Small intestine (tissue), 7 donors: ENCODE results near the gene LRCOL1. TPM values are rescaled to one million over a fixed set of nuclear protein-coding genes. Genes with fewer than 3 reads are reported as not detected.

Experiments
- DNase-seq, 2 donors: peaks; one replicate each; pipeline versions ENCODE4 v3.0.0 to v3.0.0-alpha.2; 2013
- FAIRE-seq: peaks from 2 replicates; lab custom pipeline; 2012; peaks lifted over from hg19 to GRCh38; lab: Jason Lieb, UNC
- H3K27ac ChIP-seq, 3 donors: one replicate each; pipeline ENCODE4 v1.5.1; 2013; ENCODE audit warnings: low read length in 2 of 3, mild to moderate bottlenecking in 2 of 3, control low read depth in 1 of 3, inconsistent platforms in 1 of 3, low read depth in 1 of 3, moderate library complexity in 1 of 3
- H3K27me3 ChIP-seq, 3 donors: one replicate each; pipeline ENCODE4 v1.6.1; 2013; ENCODE audit warnings: low read length in 3 of 3, inconsistent platforms in 1 of 3; ENCODE audit not compliant: control insufficient read depth in 3 of 3, insufficient read depth in 3 of 3
- H3K36me3 ChIP-seq, 3 donors: one replicate each; pipeline ENCODE4 v1.6.1; 2013; ENCODE audit warnings: low read length in 3 of 3, inconsistent platforms in 1 of 3, low read depth in 1 of 3, mild to moderate bottlenecking in 1 of 3, moderate library complexity in 1 of 3; ENCODE audit not compliant: control insufficient read depth in 3 of 3, insufficient read depth in 2 of 3
- H3K4me1 ChIP-seq, 3 donors: one replicate each; pipeline ENCODE4 v1.6.1; 2013; ENCODE audit warnings: low read length in 2 of 3, inconsistent platforms in 1 of 3, low read depth in 1 of 3, mild to moderate bottlenecking in 1 of 3, moderate library complexity in 1 of 3; ENCODE audit not compliant: control insufficient read depth in 3 of 3, insufficient read depth in 2 of 3
- H3K4me3 ChIP-seq, 3 donors: one replicate each; pipeline ENCODE4 v1.5.1; 2013; ENCODE audit warnings: low read length in 3 of 3, control low read depth in 1 of 3, inconsistent platforms in 1 of 3, low read depth in 1 of 3, mild to moderate bottlenecking in 1 of 3, moderate library complexity in 1 of 3
- H3K9me3 ChIP-seq, 2 donors: one replicate each; pipeline ENCODE4 v1.6.1; 2013; ENCODE audit warnings: low read depth in 1 of 2, low read length in 1 of 2; ENCODE audit not compliant: control insufficient read depth in 2 of 2, insufficient read depth in 1 of 2
- WGBS, 3 donors: extraction: QIAGEN DNeasy Blood & Tissue Kit; methylation state at CpG; one replicate each; pipeline ENCODE4 v1.1.7; 2013; 5-methylcytosine and 5-hydroxymethylcytosine counted together
- polyA plus RNA-seq, 4 donors: library from polyadenylated mRNA; stranded (reverse) in 3 of 4; unstranded in 1 of 4; fragments of 200-250 nt in 3 of 4; fragments of 120-200 nt in 1 of 4; gene quantifications; one replicate each; pipeline versions ENCODE4 v1.2.1 to v1.2.3, GENCODE V29; 2013
- donor health status: healthy with polysubstance abuse.
- donor health status: control.
- donor health status: control.
- donor health status: Bipolar disorder and iron deficiency.
- donor health status: healthy.

The LRCOL1 gene
- polyA plus RNA-seq, 4 donors = 0.21 to 0.85 TPM; not detected in 2

GRCh38 chr12:132623072-132623869 lies 12.9 kb upstream of the LRCOL1 start:
- Histone ChIP-seq H3K27ac (peak overlapping the region in 1 of 3 donors; percentile 42), H3K4me3 (no peak overlapping the region), H3K36me3 (peaks cover 2 to 37% (median 5%) of the 10 kb centered on the region in 3 donors), H3K9me3 (no peaks in the 10 kb centered on the region), H3K4me1 (peaks cover 0 to 11% (median 4%) of the 10 kb centered on the region in 3 donors), H3K27me3 (peaks cover 0 to 20% (median 0%) of the 10 kb centered on the region in 3 donors)
- WGBS, 3 donors = 71 to 79% (median 75%) methylated on average over 25 of the region's 25 CpGs
- FAIRE-seq (no peak), DNase-seq (peak in 1 of 2 donors; percentile 44)

GRCh38 chr12:132622437-132623071 lies 12.2 kb upstream of the LRCOL1 start:
- Histone ChIP-seq H3K4me1 (peaks cover 0 to 11% (median 4%) of the 10 kb centered on the region in 3 donors), H3K27me3 (peaks cover 0 to 27% (median 4%) of the 10 kb centered on the region in 3 donors), H3K27ac (peak overlapping the region in 1 of 3 donors; percentile 42), H3K36me3 (peaks cover 2 to 37% (median 5%) of the 10 kb centered on the region in 3 donors), H3K9me3 (peaks cover 0 to 3% of the 10 kb centered on the region in 2 donors), H3K4me3 (no peak overlapping the region)
- 13 to 34% (median 34%) methylated on average over 11 of the region's 11 CpGs for WGBS, 3 donors
- DNase-seq = peak; percentile 25 to 44
- no peak for FAIRE-seq

- H3K27ac ChIP-seq = no peak overlapping the region
- H3K4me3 ChIP-seq = no peak overlapping the region
- H3K36me3 ChIP-seq = peaks cover 2 to 34% (median 5%) of the 10 kb centered on the region in 3 donors
- DNase-seq = no peak
- WGBS, 3 donors = 45 to 71% (median 56%) methylated on average over 20 to 21 of the region's 21 CpGs
- H3K27me3 ChIP-seq = peaks cover 0 to 35% (median 11%) of the 10 kb centered on the region in 3 donors
- peaks cover 0 to 10% of the 10 kb centered on the region in 2 donors for H3K9me3 ChIP-seq
- peaks cover 0 to 11% (median 4%) of the 10 kb centered on the region in 3 donors for H3K4me1 ChIP-seq
- no peak for FAIRE-seq
Observed at GRCh38 chr12:132621657-132622435, 11.5 kb upstream of the LRCOL1 start.

- no peak for DNase-seq
- peaks cover 0 to 18% of the 10 kb centered on the region in 2 donors for H3K9me3 ChIP-seq
- FAIRE-seq = no peak
- WGBS, 3 donors = 59 to 71% (median 66%) methylated on average over 25 to 28 of the region's 28 CpGs
- H3K36me3 ChIP-seq = peaks cover 2 to 32% (median 5%) of the 10 kb centered on the region in 3 donors
- H3K27me3 ChIP-seq = peaks cover 0 to 40% (median 14%) of the 10 kb centered on the region in 3 donors
- H3K4me3 ChIP-seq = no peak overlapping the region
- H3K27ac ChIP-seq = no peak overlapping the region
- H3K4me1 ChIP-seq = peaks cover 0 to 11% (median 4%) of the 10 kb centered on the region in 3 donors
Observed at GRCh38 chr12:132620899-132621656, 10.7 kb upstream of the LRCOL1 start.

- H3K9me3 ChIP-seq = peaks cover 0 to 26% of the 10 kb centered on the region in 2 donors
- H3K27ac ChIP-seq = no peak overlapping the region
Observed at GRCh38 chr12:132620113-132620898, 9.9 kb upstream of the LRCOL1 start.

GRCh38 chr12:132619386-132620112 lies 9.2 kb upstream of the LRCOL1 start:
- Histone ChIP-seq H3K36me3 (peaks cover under 1 to 17% (median 2%) of the 10 kb centered on the region in 3 donors), H3K4me1 (peaks cover 0 to 11% (median 4%) of the 10 kb centered on the region in 3 donors), H3K4me3 (no peak overlapping the region), H3K27me3 (peaks cover 0 to 53% (median 18%) of the 10 kb centered on the region in 3 donors), H3K9me3 (peaks cover 0 to 30% of the 10 kb centered on the region in 2 donors), H3K27ac (no peak overlapping the region)
- no peak for DNase-seq
- WGBS, 3 donors = 15 to 21% (median 19%) methylated on average over 39 to 53 of the region's 53 CpGs
- no peak for FAIRE-seq

More at GRCh38 chr12:132620113-132620898, 9.9 kb upstream of the LRCOL1 start:
- no peak for DNase-seq
- H3K4me1 ChIP-seq = peaks cover 0 to 11% (median 4%) of the 10 kb centered on the region in 3 donors
- peaks cover 2 to 24% (median 5%) of the 10 kb centered on the region in 3 donors for H3K36me3 ChIP-seq
- WGBS, 3 donors = 47 to 55% (median 47%) methylated on average over 26 to 29 of the region's 29 CpGs
- no peak for FAIRE-seq
- H3K4me3 ChIP-seq = no peak overlapping the region
- H3K27me3 ChIP-seq = peaks cover 0 to 47% (median 18%) of the 10 kb centered on the region in 3 donors

- Histone ChIP-seq H3K27me3 (peaks cover 0 to 54% (median 18%) of the 10 kb centered on the region in 3 donors), H3K27ac (no peak overlapping the region), H3K4me1 (peaks cover 0 to 11% (median 4%) of the 10 kb centered on the region in 3 donors), H3K4me3 (no peak overlapping the region), H3K9me3 (peaks cover 0 to 30% of the 10 kb centered on the region in 2 donors), H3K36me3 (peaks cover 0 to 12% (median 2%) of the 10 kb centered on the region in 3 donors)
- no peak for FAIRE-seq
- no peak for DNase-seq
- 10 to 17% (median 11%) methylated on average over 10 to 27 of the region's 28 CpGs for WGBS, 3 donors
Observed at GRCh38 chr12:132619071-132619385, 8.6 kb upstream of the LRCOL1 start.
